PC-3 (cell line): ENCODE measurements around the gene AURKB. TPM values are rescaled to one million over a fixed set of nuclear protein-coding genes. Genes with fewer than 3 reads are reported as not detected.

Experiments used
- ATAC-seq: fragments of 200-7000 bp; cut with Tn5 transposase; 2 replicates; pipeline ENCODE4 v1.9.1; 2020; ENCODE audit warnings: mild to moderate bottlenecking, moderate library complexity
- BruUV-seq: library from RNA; stranded (reverse); fragments of 400-500 nt; replicated peaks from 2 replicates; lab custom pipeline; 2021; lab: Mats Ljungman, UMichigan
- CTCF ChIA-PET: fragments of 300-600 bp; sonication (Branson Sonifier 250); formaldehyde crosslinking; loops from one replicate; lab custom pipeline; 2022; ENCODE audit warnings: antibody characterized with exemption; lab: Charles Lee
- POLR2A ChIA-PET: fragments of 300-600 bp; sonication (Branson Sonifier 250); formaldehyde crosslinking; loops from one replicate; lab custom pipeline; 2022; ENCODE audit warnings: antibody characterized with exemption; ENCODE audit not compliant: unreplicated experiment; lab: Charles Lee
- DNase-seq: peaks from one replicate; pipeline ENCODE4 v3.0.0-alpha.2; 2015
- H2AFZ ChIP-seq: fragments of 300-600 bp; sonication (generic); 2 replicates; pipeline ENCODE4 v1.6.0; 2016; ENCODE audit warnings: antibody characterized with exemption, low read length
- H3F3A ChIP-seq: fragments of 300-600 bp; sonication (generic); one replicate; pipeline ENCODE4 v1.6.0; 2017; ENCODE audit warnings: antibody characterized with exemption, low read length, control low read depth, mild to moderate bottlenecking; ENCODE audit not compliant: unreplicated experiment
- H3K27ac ChIP-seq: fragments of 300-600 bp; sonication (generic); 2 replicates; pipeline ENCODE4 v1.5.1; 2016; ENCODE audit warnings: mild to moderate bottlenecking, low read length
- H3K27me3 ChIP-seq: fragments of 300-600 bp; sonication (generic); 2 replicates; pipeline ENCODE4 v1.6.1; 2016; ENCODE audit warnings: low read length, mixed read lengths
- H3K36me3 ChIP-seq: fragments of 300-600 bp; sonication (generic); 2 replicates; pipeline ENCODE4 v1.6.1; 2016; ENCODE audit warnings: low read depth, mixed run types, low read length, mixed read lengths
- H3K4me1 ChIP-seq: fragments of 300-600 bp; sonication (generic); 2 replicates; pipeline ENCODE4 v1.5.1; 2016; ENCODE audit warnings: low read length; ENCODE audit not compliant: insufficient read depth
- H3K4me2 ChIP-seq: fragments of 300-600 bp; sonication (generic); 2 replicates; pipeline ENCODE4 v1.6.0; 2016; ENCODE audit warnings: low read length
- H3K4me3 ChIP-seq: fragments of 300-600 bp; sonication (generic); 2 replicates; pipeline ENCODE4 v1.5.1; 2016; ENCODE audit warnings: mild to moderate bottlenecking, low read length, mixed read lengths
- H3K79me2 ChIP-seq: fragments of 300-600 bp; sonication (generic); 2 replicates; pipeline ENCODE4 v1.6.1; 2017; ENCODE audit warnings: low read length, mixed read lengths
- H3K9ac ChIP-seq: fragments of 300-600 bp; sonication (generic); 2 replicates; pipeline ENCODE4 v1.6.0; 2016; ENCODE audit warnings: mild to moderate bottlenecking, low read length
- H3K9me2 ChIP-seq: fragments of 300-600 bp; sonication (generic); replicated peaks from 2 replicates; pipeline ENCODE4 v1.6.1; 2016; ENCODE audit warnings: mixed run types, low read length, mixed read lengths
- H3K9me3 ChIP-seq: fragments of 300-600 bp; sonication (generic); 2 replicates; pipeline ENCODE4 v1.6.1; 2016; ENCODE audit warnings: low read length, mixed read lengths
- H4K20me1 ChIP-seq: fragments of 300-600 bp; sonication (generic); 2 replicates; pipeline ENCODE4 v1.6.1; 2016; ENCODE audit warnings: low read length, mixed read lengths
- CTCF ChIP-seq: fragments of 300-600 bp; sonication (generic); conservative IDR thresholded peaks from 2 replicates; pipeline ENCODE4 v1.5.1; 2017; ENCODE audit warnings: antibody characterized with exemption, low read depth, mild to moderate bottlenecking, low read length
- EZH2 ChIP-seq: fragments of 300-600 bp; sonication (generic); IDR thresholded peaks from one replicate; pipeline ENCODE4 v1.6.1; 2017; ENCODE audit warnings: antibody characterized with exemption, mild to moderate bottlenecking, low read length; ENCODE audit not compliant: unreplicated experiment
- EZH2phosphoT487 ChIP-seq: fragments of 300-600 bp; sonication (generic); IDR thresholded peaks from 2 replicates; pipeline ENCODE4 v1.6.1; 2018; ENCODE audit warnings: mild to moderate bottlenecking, antibody characterized with exemption, low read length, borderline replicate concordance
- intact Hi-C: fragments of 100-400 bp; cut with micrococcal nuclease; formaldehyde crosslinking; loops from 2 replicates; pipeline ENCODE4 v1.9.0; 2023
- total RNA-seq: library from RNA; depleted of rRNA; stranded (reverse); fragments of >200 nt; gene quantifications from 2 replicates; pipeline ENCODE4 v1.2.3, GENCODE V29; 2014

AURKB gene
- total RNA-seq, 1 experiment from 2014 or later = 82.9 TPM

- TF ChIP-seq CTCF = no peak
- no peak for TF ChIP-seq EZH2phosphoT487
- Histone ChIP-seq H3K4me2 (no peak overlapping the region), H3K36me3 (peaks cover 16% of the 10 kb centered on the region; the same call in 1 of the 2 replicates), H3K4me1 (no peaks in the 10 kb centered on the region), H3K4me3 (no peak overlapping the region), H4K20me1 (no peaks in the 10 kb centered on the region), H3K79me2 (peaks cover 15% of the 10 kb centered on the region), H3K9ac (no peak overlapping the region), H3F3A (no peaks in the 10 kb centered on the region), H3K27ac (no peak overlapping the region), H2AFZ (no peak overlapping the region), H3K9me2 (no peaks in the 10 kb centered on the region), H3K27me3 (no peaks in the 10 kb centered on the region), H3K9me3 (no peaks in the 10 kb centered on the region)
- ChIA-PET POLR2A (no interaction called here), CTCF (no interaction called here)
- intact Hi-C loops = no loop called here
- no TSS peak for BruUV-seq
- DNase-seq (no peak), ATAC-seq (no peak)
Observed at GRCh38 chr17:8256691-8257090, 46.3 kb upstream of the AURKB start.

DNA sequence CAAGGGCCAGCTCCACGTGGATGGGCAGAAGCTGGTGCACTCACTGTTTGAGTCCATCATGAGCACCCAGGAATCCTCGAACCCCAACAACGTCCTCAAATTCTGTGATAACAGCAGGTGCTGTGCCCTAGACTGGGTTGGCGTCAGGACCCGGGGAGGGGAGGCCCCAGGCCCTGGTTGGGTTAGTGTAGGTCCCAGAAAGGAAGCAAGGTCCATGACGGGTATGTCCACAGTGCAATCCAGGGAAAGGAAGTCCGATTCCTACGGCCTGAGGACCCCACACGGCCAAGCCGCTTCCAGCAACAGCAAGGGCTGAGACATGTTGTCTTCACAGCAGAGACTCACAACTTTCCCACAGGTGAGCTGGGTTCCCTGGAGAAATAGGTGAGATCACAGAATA, 45.9 kb upstream of the AURKB start:
- no peak for ATAC-seq
- CTCF ChIA-PET = no interaction called here
- no peak overlapping the region for H3K4me3 ChIP-seq

GRCh38 chr17:8255499-8255898, 45.1 kb upstream of the AURKB start:
- CTCF ChIA-PET = no interaction called here

More for the DNA sequence above, 45.9 kb upstream of the AURKB start:
- TF ChIP-seq EZH2 (no peak), CTCF (no peak), EZH2phosphoT487 (no peak)
- H3K27ac ChIP-seq = no peak overlapping the region
- BruUV-seq = no TSS peak
- no peak overlapping the region for H3K4me2 ChIP-seq
- no peak overlapping the region for H3K9ac ChIP-seq
- no peaks in the 10 kb centered on the region for H4K20me1 ChIP-seq
- no peaks in the 10 kb centered on the region for H3K9me2 ChIP-seq
- DNase-seq = no peak
- H3K79me2 ChIP-seq = peaks cover 18% of the 10 kb centered on the region
- H3K9me3 ChIP-seq = no peaks in the 10 kb centered on the region
- intact Hi-C loops = no loop called here
- H3K36me3 ChIP-seq = peaks cover 16% of the 10 kb centered on the region; the same call in 1 of the 2 replicates
- H3F3A ChIP-seq = no peaks in the 10 kb centered on the region
- H3K27me3 ChIP-seq = no peaks in the 10 kb centered on the region
- POLR2A ChIA-PET = no interaction called here
- H3K4me1 ChIP-seq = no peaks in the 10 kb centered on the region
- H2AFZ ChIP-seq = no peak overlapping the region

More at GRCh38 chr17:8255499-8255898, 45.1 kb upstream of the AURKB start:
- POLR2A ChIA-PET = no interaction called here
- Histone ChIP-seq H3K9ac (no peak overlapping the region), H3K4me3 (no peak overlapping the region), H3K27ac (no peak overlapping the region), H3K4me2 (no peak overlapping the region), H3K9me3 (no peaks in the 10 kb centered on the region), H3K27me3 (no peaks in the 10 kb centered on the region), H2AFZ (no peak overlapping the region), H3F3A (no peaks in the 10 kb centered on the region), H3K4me1 (peaks cover 2% of the 10 kb centered on the region), H3K36me3 (peaks cover 16% of the 10 kb centered on the region; the same call in 1 of the 2 replicates), H4K20me1 (no peaks in the 10 kb centered on the region), H3K9me2 (no peaks in the 10 kb centered on the region), H3K79me2 (peaks cover 26% of the 10 kb centered on the region)
- DNase-seq (no peak), ATAC-seq (no peak)
- TF ChIP-seq EZH2phosphoT487 = no peak
- no peak for TF ChIP-seq CTCF
- BruUV-seq = no TSS peak
- intact Hi-C loops = loop anchor here (2.0 kb wide), 1 partner anchor 41 kb away; no protein-coding TSS in a partner anchor
